B cell (primary cell): Measurements from ENCODE around the gene TRMT112. TPM values are rescaled to one million over a fixed set of nuclear protein-coding genes. Genes with fewer than 3 reads are reported as not detected.

Experiments used
- ATAC-seq: fragments of 200-7000 bp; cut with Tn5 transposase; one replicate; pipeline ENCODE4 v1.10.0; 2021; ENCODE audit warnings: low read depth, mild to moderate bottlenecking, moderate number of reproducible peaks, moderate library complexity
- CTCF ChIA-PET: fragments of 350-600 bp; sonication (Branson Sonifier 250); formaldehyde crosslinking; loops from one replicate; lab custom pipeline; 2021; ENCODE audit warnings: antibody characterized with exemption, inconsistent platforms; lab: Charles Lee
- POLR2A ChIA-PET: fragments of 350-600 bp; sonication (Branson Sonifier 250); formaldehyde crosslinking; loops from one replicate; lab custom pipeline; 2021; ENCODE audit warnings: antibody characterized with exemption; lab: Charles Lee
- DNase-seq: peaks from one replicate; pipeline ENCODE4 v3.0.0; 2013
- H2AFZ ChIP-seq: 2 replicates; pipeline ENCODE4 v1.6.1; 2012; ENCODE audit warnings: mild to moderate bottlenecking, low read depth, low read length; ENCODE audit not compliant: insufficient read depth, poor library complexity, severe bottlenecking
- H3K27ac ChIP-seq, 2 donors: 1 replicate in 1 of 2; 2 replicates in 1 of 2; pipeline ENCODE4 v1.5.1; 2012 to 2013; ENCODE audit warnings: low read length in 2 of 2, mild to moderate bottlenecking in 2 of 2, moderate library complexity in 1 of 2
- H3K27me3 ChIP-seq, 4 experiments: fragments of 200-600 bp in 1 of 4; sonication (generic) in 1 of 4; replicated peaks in 1 of 4; 1 replicate in 2 of 4; 2 replicates in 2 of 4; pipeline versions ENCODE4 v1.6.1 to v1.7.0; 2013 to 2016; ENCODE audit warnings: low read length in 3 of 4, mild to moderate bottlenecking in 2 of 4, mixed read lengths in 1 of 4, moderate library complexity in 1 of 4; ENCODE audit not compliant: insufficient read depth in 4 of 4, control insufficient read depth in 3 of 4; ENCODE audit errors: control extremely low read depth in 1 of 4
- H3K36me3 ChIP-seq, 2 experiments: replicated peaks in 1 of 2; 1 replicate in 1 of 2; 2 replicates in 1 of 2; pipeline versions ENCODE4 v1.6.1 to v1.7.1; 2013; ENCODE audit warnings: low read length in 1 of 2; ENCODE audit not compliant: insufficient read depth in 2 of 2, control insufficient read depth in 1 of 2; ENCODE audit errors: control extremely low read depth in 1 of 2, extremely low read depth in 1 of 2
- H3K4me1 ChIP-seq, 2 donors: fragments of 200-600 bp in 1 of 2; sonication (generic) in 1 of 2; 1 replicate in 1 of 2; 2 replicates in 1 of 2; pipeline versions ENCODE4 v1.5.1 to v1.6.1; 2013 to 2017; ENCODE audit warnings: low read length in 2 of 2; ENCODE audit not compliant: control insufficient read depth in 2 of 2, insufficient read depth in 2 of 2
- H3K4me2 ChIP-seq: replicated peaks from 2 replicates; pipeline ENCODE3; 2012; ENCODE audit warnings: mild to moderate bottlenecking, low read depth, low read length; ENCODE audit not compliant: poor library complexity, severe bottlenecking
- H3K4me3 ChIP-seq, 5 experiments: fragments of 200-600 bp in 1 of 5; sonication (generic) in 1 of 5; 1 replicate in 3 of 5; 2 replicates in 2 of 5; pipeline versions ENCODE4 v1.5.1 to v1.7.0; 2011 to 2016; ENCODE audit warnings: low read length in 4 of 5, mild to moderate bottlenecking in 4 of 5, low read depth in 2 of 5, control low read depth in 1 of 5, moderate library complexity in 1 of 5; ENCODE audit not compliant: insufficient read depth in 1 of 5; ENCODE audit errors: control extremely low read depth in 1 of 5, extremely low read depth in 1 of 5
- H3K79me2 ChIP-seq: fragments of 200-600 bp; sonication (generic); one replicate; pipeline ENCODE4 v1.6.0; 2016; ENCODE audit warnings: low read length; ENCODE audit not compliant: control insufficient read depth, insufficient read depth
- H3K9ac ChIP-seq: fragments of 200-600 bp; sonication (generic); 2 replicates; pipeline ENCODE4 v1.6.1; 2017; ENCODE audit warnings: mild to moderate bottlenecking, low read length, moderate library complexity
- H3K9me3 ChIP-seq, 3 donors: one replicate each; pipeline versions ENCODE4 v1.6.1 to v1.7.1; 2013; ENCODE audit warnings: low read length in 2 of 3; ENCODE audit not compliant: control insufficient read depth in 2 of 3, insufficient read depth in 1 of 3; ENCODE audit errors: control extremely low read depth in 1 of 3
- H4K20me1 ChIP-seq: 2 replicates; pipeline ENCODE4 v1.6.0; 2012; ENCODE audit warnings: mild to moderate bottlenecking, low read length; ENCODE audit not compliant: insufficient read depth, control insufficient read depth, poor library complexity, severe bottlenecking
- H3K27ac Mint-ChIP-seq: one replicate; pipeline ENCODE4 v1.8.0; 2021; ENCODE audit warnings: mixed read lengths
- H3K27me3 Mint-ChIP-seq: one replicate; pipeline ENCODE4 v1.8.0; 2021; ENCODE audit warnings: mixed read lengths
- H3K4me1 Mint-ChIP-seq: one replicate; pipeline ENCODE4 v1.8.0; 2021; ENCODE audit warnings: mixed read lengths
- H3K4me3 Mint-ChIP-seq: one replicate; pipeline ENCODE4 v1.8.0; 2021; ENCODE audit warnings: mixed read lengths
- H3K9me3 Mint-ChIP-seq: one replicate; pipeline ENCODE4 v1.8.0; 2022; ENCODE audit warnings: mixed read lengths; ENCODE audit not compliant: insufficient read depth
- EZH2 ChIP-seq: IDR thresholded peaks from 2 replicates; pipeline ENCODE4 v1.6.1; 2012; ENCODE audit warnings: borderline replicate concordance, low read depth, mild to moderate bottlenecking, moderate library complexity, low read length; ENCODE audit not compliant: insufficient read depth, poor library complexity, severe bottlenecking
- WGBS: methylation state at CpG from one replicate; pipeline ENCODE4 v1.1.5; 2013; ENCODE audit warnings: missing lambda C conversion rate; ENCODE audit not compliant: insufficient coverage; 5-methylcytosine and 5-hydroxymethylcytosine counted together
- intact Hi-C: fragments of 100-400 bp; cut with micrococcal nuclease; formaldehyde crosslinking; loops from one replicate; pipeline ENCODE4 v1.10.0; 2022
- polyA plus RNA-seq: library from polyadenylated mRNA; depleted of rRNA; stranded (reverse); fragments of >200 nt; gene quantifications from 2 replicates; pipeline ENCODE4 v1.2.3, GENCODE V29; 2012
- total RNA-seq, 2 donors: library from RNA; stranded (reverse); fragments of 120-200 nt in 1 of 2; gene quantifications; 1 replicate in 1 of 2; 2 replicates in 1 of 2; pipeline versions ENCODE4 v1.2.3 to v1.2.4, GENCODE V29; 2013 to 2022
- TF ChIP-seq, protein P1 (sequence below): fragments of 200-600 bp; IDR thresholded peaks from one replicate; pipeline ENCODE4 v1.8.0; 2022; ENCODE audit warnings: antibody characterized with exemption, mild to moderate bottlenecking

TRMT112 gene
- total and polyA plus RNA-seq, 2 donors (not counting 1 experiment from before 2014, with no cell fraction given): 133 to 231 TPM

GRCh38 chr11:64323373-64323772, 6.0 kb upstream of the TRMT112 start:
- Histone ChIP-seq H3K79me2 (peaks cover 3% of the 10 kb centered on the region), H3K27me3 (no peaks in the 10 kb centered on the region), H3K4me1 (peaks cover 8 to 11% of the 10 kb centered on the region in 2 donors), H3K27ac (no peak overlapping the region), H3K9ac (no peak overlapping the region), H3K9me3 (no peaks in the 10 kb centered on the region), H4K20me1 (no peaks in the 10 kb centered on the region), H3K4me3 (no peak overlapping the region), H2AFZ (no peak overlapping the region), H3K36me3 (peaks cover 0 to 7% of the 10 kb centered on the region in 2 experiments), H3K4me2 (no peak overlapping the region)
- Mint-ChIP-seq H3K27me3 (no peaks in the 10 kb centered on the region), H3K4me3 (no peak overlapping the region), H3K9me3 (no peaks in the 10 kb centered on the region), H3K27ac (no peak overlapping the region), H3K4me1 (peaks cover 16% of the 10 kb centered on the region)
- ATAC-seq (no peak), DNase-seq (no peak)
- WGBS: 10% methylated on average over 3 of the region's 5 CpGs
- intact Hi-C loops: no loop called here
- TF ChIP-seq, protein P1, sequence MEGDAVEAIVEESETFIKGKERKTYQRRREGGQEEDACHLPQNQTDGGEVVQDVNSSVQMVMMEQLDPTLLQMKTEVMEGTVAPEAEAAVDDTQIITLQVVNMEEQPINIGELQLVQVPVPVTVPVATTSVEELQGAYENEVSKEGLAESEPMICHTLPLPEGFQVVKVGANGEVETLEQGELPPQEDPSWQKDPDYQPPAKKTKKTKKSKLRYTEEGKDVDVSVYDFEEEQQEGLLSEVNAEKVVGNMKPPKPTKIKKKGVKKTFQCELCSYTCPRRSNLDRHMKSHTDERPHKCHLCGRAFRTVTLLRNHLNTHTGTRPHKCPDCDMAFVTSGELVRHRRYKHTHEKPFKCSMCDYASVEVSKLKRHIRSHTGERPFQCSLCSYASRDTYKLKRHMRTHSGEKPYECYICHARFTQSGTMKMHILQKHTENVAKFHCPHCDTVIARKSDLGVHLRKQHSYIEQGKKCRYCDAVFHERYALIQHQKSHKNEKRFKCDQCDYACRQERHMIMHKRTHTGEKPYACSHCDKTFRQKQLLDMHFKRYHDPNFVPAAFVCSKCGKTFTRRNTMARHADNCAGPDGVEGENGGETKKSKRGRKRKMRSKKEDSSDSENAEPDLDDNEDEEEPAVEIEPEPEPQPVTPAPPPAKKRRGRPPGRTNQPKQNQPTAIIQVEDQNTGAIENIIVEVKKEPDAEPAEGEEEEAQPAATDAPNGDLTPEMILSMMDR: no peak
- no peak for TF ChIP-seq EZH2
- CTCF ChIA-PET: interaction anchor here (0.7 to 3.3 kb wide), 2 partner anchors 31 to 33 kb away, joined by 3 to 12 read pairs; no protein-coding TSS in a partner anchor
- POLR2A ChIA-PET: interaction anchor here (0.6 to 1.8 kb wide), 2 partner anchors 12 to 109 kb away, joined by 7 to 9 read pairs; no protein-coding TSS in a partner anchor

DNA sequence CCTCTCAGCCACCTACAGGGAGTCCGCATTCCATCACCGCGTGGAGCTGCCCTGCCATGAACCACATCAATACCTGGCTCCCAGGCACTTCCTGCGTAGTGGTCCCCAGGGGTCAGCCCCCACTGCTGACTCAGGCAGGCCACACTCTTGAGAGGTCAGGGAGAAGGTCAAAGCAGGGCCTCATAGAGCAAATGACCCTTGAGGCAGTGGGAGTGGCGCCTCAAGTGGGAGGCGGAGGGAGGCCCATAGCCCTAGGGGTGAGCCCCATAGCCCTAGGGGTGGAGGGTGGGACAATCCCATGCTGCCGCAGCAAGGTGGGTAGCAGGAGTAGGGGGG, 5.5 kb upstream of the TRMT112 start:
- H3K9me3 Mint-ChIP-seq: no peaks in the 10 kb centered on the region
- no peak overlapping the region for H3K27ac Mint-ChIP-seq
- H3K4me1 Mint-ChIP-seq: peaks cover 20% of the 10 kb centered on the region
- no peak overlapping the region for H3K9ac ChIP-seq
- peaks cover 5% of the 10 kb centered on the region for H3K79me2 ChIP-seq
- H3K27me3 ChIP-seq: no peaks in the 10 kb centered on the region
- POLR2A ChIA-PET: interaction anchor here (0.6 to 1.8 kb wide), 2 partner anchors 12 to 109 kb away, joined by 7 to 9 read pairs; no protein-coding TSS in a partner anchor
- intact Hi-C loops: no loop called here
- no peak overlapping the region for H2AFZ ChIP-seq
- H3K27ac ChIP-seq: no peak overlapping the region
- no peak overlapping the region for H3K4me3 Mint-ChIP-seq
- DNase-seq: no peak
- 96% methylated on average over 4 of the region's 7 CpGs for WGBS
- no peak overlapping the region for H3K4me3 ChIP-seq
- H3K4me2 ChIP-seq: no peak overlapping the region
- no peak for ATAC-seq
- peaks cover 8 to 14% of the 10 kb centered on the region in 2 donors for H3K4me1 ChIP-seq
- H3K9me3 ChIP-seq: no peaks in the 10 kb centered on the region
- TF ChIP-seq EZH2: no peak
- TF ChIP-seq, protein P1: no peak
- no peaks in the 10 kb centered on the region for H3K27me3 Mint-ChIP-seq
- peaks cover 0 to 7% of the 10 kb centered on the region in 2 experiments for H3K36me3 ChIP-seq
- CTCF ChIA-PET: no interaction called here
- no peaks in the 10 kb centered on the region for H4K20me1 ChIP-seq
